ENCODE measurements around the gene CCN5. TPM values are rescaled to one million over a fixed set of nuclear protein-coding genes. Genes with fewer than 3 reads are reported as not detected.

Gene CCN5
- total RNA-seq, 1 experiment from 2014 or later, result 0.26 TPM

- ChIA-PET CTCF (interaction anchor here (0.7 kb wide), 1 partner anchor 14 kb away, joined by 3 read pairs; no protein-coding TSS in a partner anchor), POLR2A (ENCODE audit: unreplicated experiment) (no interaction called here)
- no TSS peak for BruUV-seq (replicated peaks)
- H2AFZ ChIP-seq (ENCODE audit: low read length), result no peak overlapping the region
- no peaks in the 10 kb centered on the region for H3K79me2 ChIP-seq (ENCODE audit: low read length)
- H4K20me1 ChIP-seq (ENCODE audit: low read length), result no peaks in the 10 kb centered on the region
- H3K4me2 ChIP-seq (ENCODE audit: low read length), result no peak overlapping the region
- H3K27ac ChIP-seq (ENCODE audit: low read length), result no peak overlapping the region
- no peak for TF ChIP-seq EZH2 (IDR thresholded peaks at IDR 0.05; ENCODE audit: low read length, unreplicated experiment)
- no peak for TF ChIP-seq EZH2phosphoT487 (IDR thresholded peaks at IDR 0.05; ENCODE audit: borderline replicate concordance, low read length)
- TF ChIP-seq, protein P1, sequence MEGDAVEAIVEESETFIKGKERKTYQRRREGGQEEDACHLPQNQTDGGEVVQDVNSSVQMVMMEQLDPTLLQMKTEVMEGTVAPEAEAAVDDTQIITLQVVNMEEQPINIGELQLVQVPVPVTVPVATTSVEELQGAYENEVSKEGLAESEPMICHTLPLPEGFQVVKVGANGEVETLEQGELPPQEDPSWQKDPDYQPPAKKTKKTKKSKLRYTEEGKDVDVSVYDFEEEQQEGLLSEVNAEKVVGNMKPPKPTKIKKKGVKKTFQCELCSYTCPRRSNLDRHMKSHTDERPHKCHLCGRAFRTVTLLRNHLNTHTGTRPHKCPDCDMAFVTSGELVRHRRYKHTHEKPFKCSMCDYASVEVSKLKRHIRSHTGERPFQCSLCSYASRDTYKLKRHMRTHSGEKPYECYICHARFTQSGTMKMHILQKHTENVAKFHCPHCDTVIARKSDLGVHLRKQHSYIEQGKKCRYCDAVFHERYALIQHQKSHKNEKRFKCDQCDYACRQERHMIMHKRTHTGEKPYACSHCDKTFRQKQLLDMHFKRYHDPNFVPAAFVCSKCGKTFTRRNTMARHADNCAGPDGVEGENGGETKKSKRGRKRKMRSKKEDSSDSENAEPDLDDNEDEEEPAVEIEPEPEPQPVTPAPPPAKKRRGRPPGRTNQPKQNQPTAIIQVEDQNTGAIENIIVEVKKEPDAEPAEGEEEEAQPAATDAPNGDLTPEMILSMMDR (conservative IDR thresholded peaks at IDR 0.05; ENCODE audit: low read depth, low read length), result no peak
- ATAC-seq (no peak), DNase-seq (no peak)
- H3K27me3 ChIP-seq (ENCODE audit: low read length), result no peaks in the 10 kb centered on the region
- H3K4me3 ChIP-seq (ENCODE audit: low read length), result no peak overlapping the region
- H3K36me3 ChIP-seq (ENCODE audit: low read depth, low read length), result no peaks in the 10 kb centered on the region
- intact Hi-C loops (cut with micrococcal nuclease), result no loop called here
- H3K4me1 ChIP-seq (ENCODE audit: insufficient read depth, low read length), result peaks cover 12% of the 10 kb centered on the region
- no peaks in the 10 kb centered on the region for H3F3A ChIP-seq (ENCODE audit: low read length, unreplicated experiment)
- no peaks in the 10 kb centered on the region for H3K9me2 ChIP-seq (replicated peaks; ENCODE audit: low read length)
- H3K9me3 ChIP-seq (ENCODE audit: low read length), result no peaks in the 10 kb centered on the region
- H3K9ac ChIP-seq (ENCODE audit: low read length), result no peak overlapping the region
These were observed 8.7 kb upstream of the CCN5 start for GRCh38 chr20:44706301-44707017.

- Histone ChIP-seq H3K79me2 (ENCODE audit: low read length) (no peaks in the 10 kb centered on the region), H3K4me2 (ENCODE audit: low read length) (no peak overlapping the region), H2AFZ (ENCODE audit: low read length) (no peak overlapping the region), H3K9ac (ENCODE audit: low read length) (no peak overlapping the region), H3K4me3 (ENCODE audit: low read length) (no peak overlapping the region), H3K9me2 (replicated peaks; ENCODE audit: low read length) (no peaks in the 10 kb centered on the region), H3K9me3 (ENCODE audit: low read length) (no peaks in the 10 kb centered on the region), H3K36me3 (ENCODE audit: low read depth, low read length) (no peaks in the 10 kb centered on the region), H3K4me1 (ENCODE audit: insufficient read depth, low read length) (peaks cover 8% of the 10 kb centered on the region), H3K27ac (ENCODE audit: low read length) (no peak overlapping the region), H3K27me3 (ENCODE audit: low read length) (no peaks in the 10 kb centered on the region), H4K20me1 (ENCODE audit: low read length) (no peaks in the 10 kb centered on the region), H3F3A (ENCODE audit: low read length, unreplicated experiment) (no peaks in the 10 kb centered on the region)
- BruUV-seq (replicated peaks), result no TSS peak
- no peak for ATAC-seq
- DNase-seq, result no peak
- TF ChIP-seq EZH2phosphoT487 (IDR thresholded peaks at IDR 0.05; ENCODE audit: borderline replicate concordance, low read length), result no peak
- no peak for TF ChIP-seq EZH2 (IDR thresholded peaks at IDR 0.05; ENCODE audit: low read length, unreplicated experiment)
- TF ChIP-seq, protein P1 (conservative IDR thresholded peaks at IDR 0.05; ENCODE audit: low read depth, low read length), result no peak
- CTCF ChIA-PET, result no interaction called here
- POLR2A ChIA-PET (ENCODE audit: unreplicated experiment), result no interaction called here
- intact Hi-C loops (cut with micrococcal nuclease), result no loop called here
These were observed 8.1 kb upstream of the CCN5 start for GRCh38 chr20:44707018-44707579.

- no TSS peak for BruUV-seq (replicated peaks)
- H3F3A ChIP-seq (ENCODE audit: low read length, unreplicated experiment), result no peaks in the 10 kb centered on the region
- no peak overlapping the region for H3K9ac ChIP-seq (ENCODE audit: low read length)
- ChIA-PET CTCF (no interaction called here), POLR2A (ENCODE audit: unreplicated experiment) (no interaction called here)
- TF ChIP-seq, protein P1 (conservative IDR thresholded peaks at IDR 0.05; ENCODE audit: low read depth, low read length), result no peak
- TF ChIP-seq EZH2phosphoT487 (IDR thresholded peaks at IDR 0.05; ENCODE audit: borderline replicate concordance, low read length), result no peak
- TF ChIP-seq EZH2 (IDR thresholded peaks at IDR 0.05; ENCODE audit: low read length, unreplicated experiment), result no peak
- H3K36me3 ChIP-seq (ENCODE audit: low read depth, low read length), result no peaks in the 10 kb centered on the region
- H3K4me1 ChIP-seq (ENCODE audit: insufficient read depth, low read length), result peaks cover 8% of the 10 kb centered on the region
- no peak overlapping the region for H2AFZ ChIP-seq (ENCODE audit: low read length)
- no peaks in the 10 kb centered on the region for H3K79me2 ChIP-seq (ENCODE audit: low read length)
- intact Hi-C loops (cut with micrococcal nuclease), result no loop called here
- no peak overlapping the region for H3K27ac ChIP-seq (ENCODE audit: low read length)
- no peak overlapping the region for H3K4me2 ChIP-seq (ENCODE audit: low read length)
- no peaks in the 10 kb centered on the region for H3K9me2 ChIP-seq (replicated peaks; ENCODE audit: low read length)
- ATAC-seq, result no peak
- no peak for DNase-seq
- no peak overlapping the region for H3K4me3 ChIP-seq (ENCODE audit: low read length)
- no peaks in the 10 kb centered on the region for H4K20me1 ChIP-seq (ENCODE audit: low read length)
- no peaks in the 10 kb centered on the region for H3K9me3 ChIP-seq (ENCODE audit: low read length)
- H3K27me3 ChIP-seq (ENCODE audit: low read length), result no peaks in the 10 kb centered on the region
These were observed 5.8 kb upstream of the CCN5 start for GRCh38 chr20:44709380-44709779.
